GM12801 (cell line): ENCODE measurements around the gene LEMD2.

ENCODE experiments used
- TF ChIP-seq, protein P1 (sequence below): IDR thresholded peaks from one replicate; pipeline ENCODE4 v1.5.1; 2011; ENCODE audit warnings: control low read depth; ENCODE audit not compliant: insufficient read length; ENCODE audit errors: extremely low read depth

The LEMD2 gene

DNA sequence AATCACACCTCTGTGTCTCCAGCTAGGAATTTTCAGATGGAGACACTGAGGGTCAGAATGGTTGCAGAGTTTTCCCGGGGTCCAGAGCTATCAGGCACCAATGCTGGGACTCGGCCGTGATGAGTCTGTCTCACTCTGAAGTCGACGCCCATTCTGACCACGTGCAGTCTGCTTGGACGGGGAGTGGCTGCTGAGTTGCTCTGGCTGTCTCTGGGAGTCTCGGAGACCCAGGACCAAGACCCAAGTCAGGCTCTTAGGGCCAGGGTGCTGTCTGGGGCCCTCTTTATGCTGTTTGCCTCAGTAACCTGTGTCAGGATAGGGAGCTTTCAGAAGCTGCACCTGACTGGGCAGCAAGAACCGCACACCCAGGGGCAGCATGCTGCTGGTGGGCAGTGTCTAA lies 46.8 kb downstream of the LEMD2 start:
- TF ChIP-seq, protein P1, sequence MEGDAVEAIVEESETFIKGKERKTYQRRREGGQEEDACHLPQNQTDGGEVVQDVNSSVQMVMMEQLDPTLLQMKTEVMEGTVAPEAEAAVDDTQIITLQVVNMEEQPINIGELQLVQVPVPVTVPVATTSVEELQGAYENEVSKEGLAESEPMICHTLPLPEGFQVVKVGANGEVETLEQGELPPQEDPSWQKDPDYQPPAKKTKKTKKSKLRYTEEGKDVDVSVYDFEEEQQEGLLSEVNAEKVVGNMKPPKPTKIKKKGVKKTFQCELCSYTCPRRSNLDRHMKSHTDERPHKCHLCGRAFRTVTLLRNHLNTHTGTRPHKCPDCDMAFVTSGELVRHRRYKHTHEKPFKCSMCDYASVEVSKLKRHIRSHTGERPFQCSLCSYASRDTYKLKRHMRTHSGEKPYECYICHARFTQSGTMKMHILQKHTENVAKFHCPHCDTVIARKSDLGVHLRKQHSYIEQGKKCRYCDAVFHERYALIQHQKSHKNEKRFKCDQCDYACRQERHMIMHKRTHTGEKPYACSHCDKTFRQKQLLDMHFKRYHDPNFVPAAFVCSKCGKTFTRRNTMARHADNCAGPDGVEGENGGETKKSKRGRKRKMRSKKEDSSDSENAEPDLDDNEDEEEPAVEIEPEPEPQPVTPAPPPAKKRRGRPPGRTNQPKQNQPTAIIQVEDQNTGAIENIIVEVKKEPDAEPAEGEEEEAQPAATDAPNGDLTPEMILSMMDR: no peak

DNA sequence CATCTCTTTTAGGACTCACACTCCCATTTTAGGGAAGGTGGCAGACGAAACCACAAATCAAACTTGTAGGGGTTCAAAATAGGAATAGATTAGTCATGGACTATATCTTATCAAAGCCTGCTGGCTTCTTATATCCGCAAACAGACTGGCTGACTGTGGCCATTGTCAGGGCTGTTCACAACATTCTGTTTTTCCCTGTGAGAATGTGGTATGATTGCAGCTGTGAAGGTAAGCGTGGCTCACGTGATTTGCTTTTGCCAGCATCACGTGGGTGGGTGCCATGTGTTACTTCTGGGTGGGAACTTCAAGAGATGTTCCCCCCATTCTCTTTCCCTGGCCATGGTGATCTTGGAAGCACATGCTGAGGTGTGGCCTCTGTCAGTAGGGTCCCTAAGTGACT lies 48.1 kb downstream of the LEMD2 start:
- TF ChIP-seq, protein P1: no peak

DNA sequence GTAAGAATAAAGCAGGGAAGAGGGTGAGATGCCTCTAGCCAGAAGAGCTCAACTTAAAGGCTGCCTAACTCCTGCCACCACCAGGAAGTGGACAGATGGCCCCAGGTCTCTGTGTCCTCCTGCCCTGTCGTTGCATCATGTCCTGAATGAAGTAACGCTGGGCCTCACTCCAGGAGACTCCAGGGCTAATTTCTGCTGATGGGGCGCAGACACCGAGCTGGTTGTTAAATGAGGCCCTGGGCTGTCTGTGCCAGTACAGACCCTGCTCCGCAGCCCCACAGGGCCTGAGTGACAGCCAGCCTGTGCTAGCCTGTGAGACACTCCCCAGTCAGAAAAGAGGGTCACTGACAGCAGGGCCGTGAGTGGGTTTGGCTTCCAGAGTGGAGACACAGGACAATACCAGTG lies 48.7 kb downstream of the LEMD2 start:
- TF ChIP-seq, protein P1: no peak

DNA sequence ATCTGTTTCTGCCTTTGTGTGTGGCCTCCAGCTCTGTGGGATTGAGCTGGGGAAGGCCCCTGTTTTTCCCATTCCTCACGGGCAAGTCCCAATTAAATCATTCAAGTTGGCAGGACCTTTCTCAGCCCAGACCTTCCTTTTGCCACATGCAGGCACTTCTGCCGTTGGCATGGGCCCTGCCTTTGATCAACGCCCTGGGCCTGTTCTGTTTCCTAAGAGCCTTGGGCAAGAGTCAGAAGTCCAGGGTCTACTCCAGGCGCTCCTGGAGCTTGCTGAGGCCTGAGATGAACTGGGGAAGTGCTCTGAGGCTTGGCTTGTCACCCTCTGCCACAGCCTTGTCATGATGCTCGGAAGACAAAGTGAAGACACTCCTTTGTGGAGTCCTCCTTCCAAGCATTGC lies 49.4 kb downstream of the LEMD2 start:
- TF ChIP-seq, protein P1: no peak

DNA sequence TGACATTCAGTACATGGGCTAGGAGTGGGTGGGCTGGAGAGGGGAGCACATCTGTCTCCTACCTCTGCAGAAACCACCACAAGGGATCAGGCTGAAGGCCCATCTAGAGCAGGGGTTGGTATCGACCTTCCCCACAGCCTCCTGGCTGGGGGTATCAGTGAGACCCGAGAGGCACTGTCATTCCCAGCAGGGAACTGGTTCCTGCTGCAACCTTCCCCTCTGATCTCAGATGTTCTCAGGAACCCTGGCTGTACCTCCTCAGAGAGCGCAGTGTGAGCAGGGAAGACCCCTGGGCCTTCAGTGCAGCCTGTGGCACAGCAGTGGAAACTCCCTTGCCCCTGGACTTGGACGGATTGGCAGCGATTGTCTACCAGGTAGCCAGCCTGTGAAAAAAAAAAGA lies 50.1 kb downstream of the LEMD2 start:
- TF ChIP-seq, protein P1: no peak

DNA sequence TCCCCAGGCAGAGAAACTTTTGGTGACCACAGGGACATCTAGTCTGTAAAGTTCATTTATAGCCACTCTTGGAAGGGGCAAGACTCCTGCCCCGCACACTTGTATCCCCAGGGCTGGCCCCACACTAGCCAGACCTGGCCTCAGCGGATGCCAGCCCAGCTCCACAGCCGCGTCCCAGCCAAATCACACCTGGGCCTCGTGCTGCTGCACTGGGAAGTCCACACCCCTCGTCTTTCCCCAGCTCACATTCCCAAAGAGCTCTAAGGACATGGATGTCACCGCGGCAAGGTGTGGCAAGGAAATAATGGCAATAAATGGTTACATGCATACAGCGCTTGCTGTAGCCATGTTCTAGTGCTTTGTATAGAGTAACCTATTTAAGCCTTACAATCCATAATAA lies 50.8 kb downstream of the LEMD2 start:
- TF ChIP-seq, protein P1: no peak

DNA sequence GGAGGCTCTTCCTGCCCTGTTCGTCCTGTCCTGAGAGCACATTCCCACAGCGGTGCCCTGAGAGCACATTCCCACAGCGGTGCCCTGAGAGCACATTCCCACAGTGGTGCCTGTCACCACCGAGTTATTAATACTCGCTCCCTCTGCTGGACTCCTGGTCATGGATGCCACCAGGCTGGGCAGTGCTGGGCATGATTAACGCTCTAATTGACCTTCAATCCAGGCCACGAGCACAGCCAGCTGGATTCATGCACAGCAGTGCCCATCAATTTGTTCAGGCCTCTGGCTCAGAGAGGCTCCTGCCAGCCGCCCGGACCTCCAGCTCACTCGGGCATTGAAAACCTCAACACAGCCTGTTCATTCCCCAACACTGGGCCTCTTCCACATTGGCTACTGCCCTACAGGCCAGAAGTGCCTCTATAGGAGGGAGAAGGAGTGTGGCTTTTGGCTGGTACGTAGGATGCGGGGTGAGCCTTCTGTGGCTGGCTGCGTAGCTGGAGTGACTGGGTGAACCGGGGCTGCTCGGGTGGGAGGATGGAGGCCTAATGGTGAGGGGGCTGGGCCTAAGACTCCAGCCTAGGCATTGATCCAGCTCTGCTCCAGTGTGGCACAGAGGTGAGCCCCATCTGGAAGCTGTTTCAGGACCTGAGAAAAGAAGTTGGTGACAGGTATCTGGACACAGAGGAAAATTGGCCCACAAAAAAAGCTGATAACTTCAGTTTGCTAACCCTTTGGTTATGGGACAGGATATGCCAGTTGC lies 51.5 kb downstream of the LEMD2 start:
- TF ChIP-seq, protein P1: no peak
